IPS-15b (cell line): ENCODE results near the gene STRIT1.
"Not testable (repeated sequence)": the region's sequence is repeated elsewhere in the genome, so short reads cannot be mapped to it uniquely, and the experiment has no call there.

Experiments used
- H3K27me3 ChIP-seq: one replicate; pipeline ENCODE4 v1.6.1; 2013; ENCODE audit warnings: low read length; ENCODE audit not compliant: control insufficient read depth, insufficient read depth
- H3K36me3 ChIP-seq: one replicate; pipeline ENCODE4 v1.6.1; 2013; ENCODE audit warnings: low read length; ENCODE audit not compliant: control insufficient read depth, insufficient read depth
- H3K4me1 ChIP-seq: one replicate; pipeline ENCODE4 v1.6.1; 2013; ENCODE audit warnings: mild to moderate bottlenecking, low read length; ENCODE audit not compliant: control insufficient read depth, insufficient read depth
- H3K4me3 ChIP-seq: one replicate; pipeline ENCODE4 v1.5.1; 2013; ENCODE audit warnings: low read depth, low read length
- H3K9ac ChIP-seq: one replicate; pipeline ENCODE4 v1.6.1; 2013; ENCODE audit warnings: low read depth, mild to moderate bottlenecking, low read length
- H3K9me3 ChIP-seq: one replicate; pipeline ENCODE4 v1.6.1; 2013; ENCODE audit warnings: mild to moderate bottlenecking, low read length; ENCODE audit not compliant: control insufficient read depth, insufficient read depth

Gene STRIT1

GRCh38 chr3:155286736-155287135 lies 6.7 kb downstream of the STRIT1 start:
- Histone ChIP-seq H3K27me3 (no peaks in the 10 kb centered on the region), H3K9ac (no peak overlapping the region), H3K4me3 (no peak overlapping the region), H3K4me1 (peaks cover 4% of the 10 kb centered on the region), H3K36me3 (no peaks in the 10 kb centered on the region), H3K9me3 (no peaks in the 10 kb centered on the region)

DNA sequence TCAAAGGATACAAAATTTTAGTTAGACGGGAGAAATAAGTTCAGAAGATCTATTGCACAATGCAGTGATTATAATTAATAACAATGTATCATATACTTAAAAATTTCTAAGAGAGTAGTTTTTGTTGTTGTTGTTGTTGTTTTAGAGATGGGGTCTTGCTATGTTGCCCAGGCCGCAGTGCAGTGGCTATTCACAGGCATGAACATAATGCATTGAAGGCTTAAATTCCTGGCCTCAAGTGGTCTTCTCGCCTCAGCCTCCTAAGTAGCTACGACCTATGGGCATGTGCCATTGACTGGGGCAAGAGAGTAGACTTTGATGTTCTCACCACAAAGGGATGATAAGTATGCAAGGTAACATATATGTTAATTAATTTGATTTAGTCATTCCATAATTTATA lies 7.5 kb downstream of the STRIT1 start:
- peaks cover 4% of the 10 kb centered on the region for H3K4me1 ChIP-seq
- H3K4me3 ChIP-seq, result no peak overlapping the region
- H3K27me3 ChIP-seq, result no peaks in the 10 kb centered on the region
- H3K9me3 ChIP-seq, result no peaks in the 10 kb centered on the region
- no peaks in the 10 kb centered on the region for H3K36me3 ChIP-seq
- H3K9ac ChIP-seq, result no peak overlapping the region

DNA sequence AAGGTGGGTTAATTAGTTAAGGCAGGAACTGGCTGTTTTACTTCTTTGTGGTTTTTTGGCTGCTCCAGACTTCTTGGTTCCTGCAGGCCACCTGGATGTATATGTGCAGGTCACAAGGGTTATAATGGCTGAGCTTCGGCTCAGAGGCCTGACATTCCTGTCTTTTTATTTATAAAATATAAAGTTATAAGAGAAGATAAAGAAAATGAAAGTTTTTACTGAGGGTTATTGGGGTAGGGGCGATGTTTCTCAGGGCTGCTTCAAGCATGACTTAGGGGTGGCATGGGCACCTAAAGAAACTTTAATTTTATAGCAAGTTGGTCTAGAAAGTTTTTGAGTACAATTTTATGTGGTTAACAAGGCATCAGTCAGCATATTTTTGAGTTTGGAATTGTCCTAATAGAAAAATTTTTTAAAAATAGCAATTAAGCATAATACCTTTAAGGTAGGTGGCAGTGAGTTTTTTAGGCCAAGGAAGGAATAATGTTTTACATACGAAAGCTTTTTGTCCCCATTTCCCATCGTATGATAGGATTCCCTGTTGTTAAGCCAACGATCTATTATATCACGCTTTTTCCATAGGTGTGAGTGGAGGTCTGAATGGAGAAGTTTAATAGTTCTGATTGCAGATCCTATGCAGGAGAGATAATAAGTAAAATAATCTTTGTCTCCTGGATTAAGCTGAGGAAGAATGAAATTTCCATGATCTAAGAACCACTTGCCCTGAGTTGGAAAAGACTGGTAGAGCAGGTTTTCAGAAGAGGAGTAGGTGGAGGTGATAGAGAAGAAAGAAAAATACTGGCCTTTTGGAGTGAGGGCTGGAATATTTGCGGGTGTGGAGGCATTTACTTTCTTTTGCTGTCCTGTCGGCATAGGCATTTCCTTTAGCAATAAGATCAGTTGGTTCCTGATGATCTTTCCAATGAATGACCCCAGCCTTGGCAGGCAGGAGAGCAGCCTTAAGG lies 10.1 kb downstream of the STRIT1 start:
- no peak overlapping the region for H3K9ac ChIP-seq
- peaks cover 3% of the 10 kb centered on the region for H3K36me3 ChIP-seq
- H3K9me3 ChIP-seq, result no peaks in the 10 kb centered on the region
- no peaks in the 10 kb centered on the region for H3K27me3 ChIP-seq
- no peak overlapping the region for H3K4me3 ChIP-seq
- H3K4me1 ChIP-seq, result peaks cover 4% of the 10 kb centered on the region

DNA sequence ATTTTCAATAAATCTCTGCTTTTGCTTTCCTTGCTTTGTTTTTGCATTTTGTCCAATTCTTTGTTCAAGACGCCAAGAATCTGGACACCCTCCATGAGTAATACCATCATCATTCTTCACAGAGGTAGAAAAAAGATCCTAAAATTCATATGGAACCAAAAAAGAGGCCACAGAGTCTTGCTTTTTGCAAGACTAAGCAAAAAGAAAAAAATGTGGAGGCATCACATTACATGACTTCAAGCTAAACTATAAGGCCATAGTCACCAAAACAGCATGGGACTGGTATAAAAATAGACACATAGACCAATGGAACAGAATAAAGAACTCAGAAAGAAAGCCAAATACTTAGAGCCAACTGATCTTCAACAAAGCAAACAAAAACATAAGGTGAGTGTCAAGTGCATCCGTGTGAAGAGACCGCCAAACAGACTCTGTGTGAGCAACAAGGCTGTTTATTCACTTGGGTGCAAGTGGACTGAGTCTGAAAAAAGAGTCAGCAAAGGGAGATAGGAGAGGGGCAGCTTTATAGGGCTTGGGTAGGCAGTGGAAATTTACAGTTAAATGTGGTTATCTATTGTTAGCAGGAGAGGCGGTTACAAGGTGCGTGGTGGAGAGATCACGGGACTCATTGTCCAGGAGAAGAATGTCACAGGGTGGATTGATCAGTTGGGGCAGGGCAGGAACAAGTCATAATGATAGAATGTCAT lies 10.9 kb downstream of the STRIT1 start:
- Histone ChIP-seq H3K4me1 (peaks cover 4% of the 10 kb centered on the region), H3K9ac (no peak overlapping the region), H3K4me3 (no peak overlapping the region), H3K27me3 (no peaks in the 10 kb centered on the region), H3K36me3 (peaks cover 4% of the 10 kb centered on the region), H3K9me3 (no peaks in the 10 kb centered on the region)

DNA sequence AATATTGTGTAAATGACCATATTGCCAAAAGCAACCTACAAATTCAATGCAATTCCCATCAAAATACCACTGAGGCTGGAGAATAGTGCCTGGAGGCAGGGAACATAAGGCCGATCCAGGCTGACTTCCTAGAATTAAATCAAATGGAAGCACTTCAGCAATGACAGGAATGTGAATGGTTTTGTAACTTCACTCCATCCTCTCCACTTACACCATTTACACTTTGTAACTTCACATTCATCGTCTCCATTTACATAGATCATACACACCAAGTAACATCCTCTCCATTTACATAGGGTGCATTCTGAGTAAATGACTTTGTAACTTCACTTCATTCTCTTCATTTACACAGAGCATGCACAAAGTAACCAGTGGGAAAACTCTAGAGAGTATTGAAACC lies 11.6 kb downstream of the STRIT1 start:
- Histone ChIP-seq H3K4me3 (no peak overlapping the region), H3K4me1 (peaks cover 4% of the 10 kb centered on the region), H3K9me3 (no peaks in the 10 kb centered on the region), H3K27me3 (no peaks in the 10 kb centered on the region), H3K9ac (no peak overlapping the region), H3K36me3 (peaks cover 4% of the 10 kb centered on the region)

GRCh38 chr3:155276089-155276488 lies 17.4 kb downstream of the STRIT1 start:
- H3K4me3 ChIP-seq, H3K27me3 ChIP-seq, H3K4me1 ChIP-seq, H3K9ac ChIP-seq, H3K9me3 ChIP-seq, H3K36me3 ChIP-seq: not testable (repeated sequence)

DNA sequence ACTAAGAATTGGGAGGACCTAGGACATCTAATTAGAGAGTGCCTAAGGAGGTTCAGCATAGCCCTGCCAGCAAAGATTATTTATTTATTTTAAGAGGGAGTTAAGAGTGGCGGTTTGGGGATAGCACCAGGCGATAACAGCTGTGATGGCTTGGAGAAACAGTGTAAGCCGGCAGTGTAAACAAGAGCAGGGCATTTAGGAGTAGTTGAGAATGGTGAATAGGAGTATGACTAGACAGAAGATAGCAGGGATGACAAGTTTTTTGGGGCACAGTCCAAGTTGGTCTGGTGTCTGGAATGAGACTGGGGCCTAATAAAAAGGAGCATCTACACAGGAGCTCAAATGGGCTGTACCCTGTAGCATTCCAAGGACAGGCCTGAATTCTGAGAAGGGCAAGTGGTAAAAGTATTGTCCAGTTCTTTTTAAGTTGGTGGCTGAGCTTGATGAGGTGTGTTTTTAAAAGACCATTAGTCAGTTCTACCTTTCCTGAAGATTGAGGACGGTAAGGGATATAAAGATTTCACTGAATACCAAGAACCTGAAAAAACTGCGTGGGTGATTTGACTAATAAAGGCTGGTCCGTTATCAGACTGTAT lies 18.2 kb downstream of the STRIT1 start:
- H3K9me3 ChIP-seq, H3K9ac ChIP-seq, H3K4me1 ChIP-seq, H3K4me3 ChIP-seq, H3K36me3 ChIP-seq, H3K27me3 ChIP-seq: not testable (repeated sequence)

GRCh38 chr3:155274435-155274834 lies 19.0 kb downstream of the STRIT1 start:
- H3K9ac ChIP-seq, H3K9me3 ChIP-seq, H3K27me3 ChIP-seq, H3K4me3 ChIP-seq, H3K36me3 ChIP-seq, H3K4me1 ChIP-seq: not testable (repeated sequence)

- Histone ChIP-seq H3K4me1 (no peaks in the 10 kb centered on the region), H3K36me3 (no peaks in the 10 kb centered on the region), H3K9ac (no peak overlapping the region), H3K9me3 (no peaks in the 10 kb centered on the region), H3K27me3 (no peaks in the 10 kb centered on the region), H3K4me3 (no peak overlapping the region)
Measured at GRCh38 chr3:155271343-155271613, 22.2 kb downstream of the STRIT1 start.

DNA sequence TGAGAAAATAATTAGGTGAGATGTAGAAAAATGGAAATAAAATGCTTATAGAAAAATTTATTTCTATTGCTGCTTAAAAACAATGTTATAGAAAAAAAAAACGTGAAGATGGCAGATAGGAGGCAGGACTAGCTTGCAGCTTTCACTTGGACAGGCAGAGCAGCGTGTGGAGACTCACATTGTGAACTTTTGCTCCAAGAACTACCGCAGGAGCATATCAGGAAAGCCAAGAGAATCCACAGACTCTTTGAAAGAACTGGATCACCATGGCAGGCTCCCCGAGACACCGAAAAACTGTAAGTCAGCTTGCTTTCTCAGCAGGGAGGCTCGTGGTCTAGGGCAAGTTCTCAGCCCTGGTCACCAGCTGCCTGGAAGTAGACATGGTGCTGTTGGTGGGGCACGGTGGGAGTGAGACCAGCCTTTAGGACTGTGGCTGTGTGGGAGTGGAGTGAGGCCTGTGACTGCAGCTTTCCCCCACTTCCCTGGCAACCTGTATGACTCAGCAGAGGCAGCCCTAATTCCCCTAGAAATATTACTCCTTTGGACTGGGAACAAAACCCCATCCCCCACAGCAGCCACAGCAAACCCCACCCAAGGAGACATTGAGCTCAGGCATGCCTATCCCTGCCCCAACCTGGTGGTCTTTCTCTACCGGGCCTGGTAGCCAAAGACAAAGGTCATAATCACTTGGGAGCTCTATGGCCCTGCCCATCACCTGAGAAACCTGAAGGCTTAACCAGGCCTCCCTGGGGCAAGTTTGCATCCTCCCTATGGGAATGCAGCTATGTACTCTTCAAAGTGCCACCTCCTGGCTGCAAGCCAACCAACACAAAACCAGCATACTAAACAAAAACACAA lies 22.8 kb downstream of the STRIT1 start:
- no peak overlapping the region for H3K9ac ChIP-seq
- no peak overlapping the region for H3K4me3 ChIP-seq

DNA sequence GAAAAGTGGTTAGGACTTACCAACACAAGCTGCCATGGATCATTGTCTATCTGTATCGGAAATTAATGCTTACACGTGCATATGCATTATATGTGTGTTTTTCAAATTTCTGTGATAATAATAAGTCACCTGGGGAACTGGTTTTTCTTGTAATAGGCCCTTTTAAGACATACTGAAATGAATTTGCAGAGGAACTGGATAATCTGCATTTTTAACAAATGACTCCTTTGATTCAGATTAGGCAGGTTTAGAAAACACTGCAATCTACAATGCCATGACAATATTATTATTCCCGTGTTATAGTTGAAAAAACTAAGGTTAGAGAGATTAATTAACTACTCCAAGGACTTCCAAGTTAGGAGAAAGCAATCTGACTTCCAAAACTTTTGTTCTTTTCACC lies 23.4 kb downstream of the STRIT1 start:
- Histone ChIP-seq H3K4me3 (no peak overlapping the region), H3K9ac (no peak overlapping the region), H3K4me1 (no peaks in the 10 kb centered on the region), H3K9me3 (no peaks in the 10 kb centered on the region), H3K36me3 (no peaks in the 10 kb centered on the region), H3K27me3 (no peaks in the 10 kb centered on the region)

More for the DNA sequence above, 22.8 kb downstream of the STRIT1 start:
- Histone ChIP-seq H3K9me3 (no peaks in the 10 kb centered on the region), H3K36me3 (no peaks in the 10 kb centered on the region), H3K4me1 (no peaks in the 10 kb centered on the region), H3K27me3 (no peaks in the 10 kb centered on the region)
